BLaER1 treated with 17β-estradiol and CSF1 and Interleukin-3, amounts not matched to agents 10 nM and 100 nM (cell line): ENCODE data around the gene NDUFS7.
A peak's percentile ranks its signal among the peaks of the same experiment; 100 is the strongest.

Source experiments
- H3K27ac ChIP-seq, 11 experiments: shearing (Covaris generic); formaldehyde crosslinking; 2 replicates each; pipeline ENCODE4 v1.8.1; 2022
- H3K27me3 ChIP-seq, 11 experiments: shearing (Covaris generic); formaldehyde crosslinking; 2 replicates each; pipeline ENCODE4 v1.8.1; 2022
- H3K36me3 ChIP-seq, 11 experiments: shearing (Covaris generic); formaldehyde crosslinking; 2 replicates each; pipeline ENCODE4 v1.8.1; 2022
- H3K4me1 ChIP-seq, 10 experiments: shearing (Covaris generic); formaldehyde crosslinking; 2 replicates each; pipeline ENCODE4 v1.8.1; 2022
- H3K4me2 ChIP-seq, 11 experiments: shearing (Covaris generic); formaldehyde crosslinking; 2 replicates each; pipeline ENCODE4 v1.8.1; 2022
- H3K4me3 ChIP-seq, 10 experiments: shearing (Covaris generic); formaldehyde crosslinking; 2 replicates each; pipeline ENCODE4 v1.8.1; 2022
- H3K9ac ChIP-seq, 11 experiments: shearing (Covaris generic); formaldehyde crosslinking; 2 replicates each; pipeline ENCODE4 v1.8.1; 2022
- H3K9me3 ChIP-seq, 11 experiments: shearing (Covaris generic); formaldehyde crosslinking; replicated peaks in 1 of 11; 2 replicates each; pipeline ENCODE4 v1.8.1; 2022
- H4K20me1 ChIP-seq, 11 experiments: shearing (Covaris generic); formaldehyde crosslinking; 2 replicates each; pipeline ENCODE4 v1.8.1; 2022
- Cebpa-rat ChIP-seq, 11 experiments: shearing (Covaris generic); IDR thresholded peaks; 2 replicates each; pipeline ENCODE4 v1.8.1; 2022

NDUFS7 gene

GRCh38 chr19:1396768-1397679, 13.3 kb downstream of the NDUFS7 start:
- peak overlapping the region; percentile 59 to 84 (median 72) for H3K4me2 ChIP-seq

GRCh38 chr19:1397838-1398237, 14.1 kb downstream of the NDUFS7 start:
- peaks cover 7 to 73% (median 47%) of the 10 kb centered on the region in 11 experiments; a peak in 19 of 22 replicates for H4K20me1 ChIP-seq
- H3K4me1 ChIP-seq, result peaks cover 39 to 62% (median 51%) of the 10 kb centered on the region in 10 experiments
- peak overlapping the region in 9 of 11 experiments; percentile 44 to 79 (median 72); a peak in 11 of 22 replicates for H3K4me2 ChIP-seq
- H3K27me3 ChIP-seq, result no peaks in the 10 kb centered on the region
- H3K27ac ChIP-seq, result no peak overlapping the region
- H3K4me3 ChIP-seq, result no peak overlapping the region
- no peak for TF ChIP-seq Cebpa-rat (IDR thresholded peaks at IDR 0.05)
- peak overlapping the region in 1 of 11 experiments; percentile 19; a peak in 1 of 22 replicates for H3K9ac ChIP-seq
- H3K36me3 ChIP-seq, result peaks cover 7 to 47% (median 25%) of the 10 kb centered on the region in 11 experiments; a peak in 21 of 22 replicates
- H3K9me3 ChIP-seq, result no peaks in the 10 kb centered on the region

More at GRCh38 chr19:1396768-1397679, 13.3 kb downstream of the NDUFS7 start:
- H3K27ac ChIP-seq, result no peak overlapping the region
- peaks cover 15 to 55% (median 33%) of the 10 kb centered on the region in 11 experiments for H3K36me3 ChIP-seq
- peaks cover 31 to 54% (median 43%) of the 10 kb centered on the region in 10 experiments for H3K4me1 ChIP-seq
- no peak overlapping the region for H3K4me3 ChIP-seq
- H3K27me3 ChIP-seq, result no peaks in the 10 kb centered on the region
- H3K9ac ChIP-seq, result peak overlapping the region in 4 of 11 experiments; percentile 10 to 43 (median 15); a peak in 3 of 22 replicates
- no peak for TF ChIP-seq Cebpa-rat (IDR thresholded peaks at IDR 0.05)
- no peaks in the 10 kb centered on the region for H3K9me3 ChIP-seq
- H4K20me1 ChIP-seq, result peaks cover 7 to 74% (median 47%) of the 10 kb centered on the region in 11 experiments; a peak in 19 of 22 replicates

- peak overlapping the region in 1 of 11 experiments; percentile 1; a peak in 1 of 22 replicates for H3K9ac ChIP-seq
- TF ChIP-seq Cebpa-rat (IDR thresholded peaks at IDR 0.05), result no peak
- H3K27me3 ChIP-seq, result no peaks in the 10 kb centered on the region
- peaks cover 7 to 61% (median 46%) of the 10 kb centered on the region in 11 experiments; a peak in 19 of 22 replicates for H4K20me1 ChIP-seq
- H3K4me1 ChIP-seq, result peaks cover 47 to 73% (median 61%) of the 10 kb centered on the region in 10 experiments
- H3K36me3 ChIP-seq, result peaks cover 0 to 34% (median 13%) of the 10 kb centered on the region in 11 experiments; a peak in 15 of 22 replicates
- H3K27ac ChIP-seq, result no peak overlapping the region
- peak overlapping the region in 2 of 11 experiments; percentile 9 to 97; a peak in 1 of 22 replicates for H3K4me2 ChIP-seq
- H3K4me3 ChIP-seq, result no peak overlapping the region
- H3K9me3 ChIP-seq, result no peaks in the 10 kb centered on the region
Observed at GRCh38 chr19:1399079-1399478, 15.4 kb downstream of the NDUFS7 start.

GRCh38 chr19:1399745-1400144, 16.0 kb downstream of the NDUFS7 start:
- no peak overlapping the region for H3K27ac ChIP-seq
- H3K4me1 ChIP-seq, result peaks cover 54 to 79% (median 67%) of the 10 kb centered on the region in 10 experiments
- H3K36me3 ChIP-seq, result peaks cover 0 to 27% (median 9%) of the 10 kb centered on the region in 11 experiments; a peak in 11 of 22 replicates
- no peaks in the 10 kb centered on the region for H3K27me3 ChIP-seq
- H3K9ac ChIP-seq, result peak overlapping the region in 1 of 11 experiments; percentile 2; a peak in 1 of 22 replicates
- no peaks in the 10 kb centered on the region for H3K9me3 ChIP-seq
- no peak overlapping the region for H3K4me3 ChIP-seq
- peaks cover 7 to 58% (median 43%) of the 10 kb centered on the region in 11 experiments; a peak in 19 of 22 replicates for H4K20me1 ChIP-seq
- 0 out of 22 replicates have a peak overlapping the region, but pooled peaks of 2 of the 11 experiments have one; percentile 9 to 97 for H3K4me2 ChIP-seq
- no peak for TF ChIP-seq Cebpa-rat (IDR thresholded peaks at IDR 0.05)

GRCh38 chr19:1400281-1401137, 16.8 kb downstream of the NDUFS7 start:
- peak overlapping the region in 9 of 11 experiments; percentile 48 to 73 (median 62); a peak in 18 of 22 replicates for H3K27ac ChIP-seq
- peak overlapping the region; percentile 66 to 86 (median 79) for H3K9ac ChIP-seq
- H3K4me1 ChIP-seq, result peaks cover 58 to 79% (median 73%) of the 10 kb centered on the region in 10 experiments
- H3K9me3 ChIP-seq, result no peaks in the 10 kb centered on the region
- peaks cover 0 to 20% (median 1%) of the 10 kb centered on the region in 11 experiments; a peak in 7 of 22 replicates for H3K36me3 ChIP-seq
- peak overlapping the region; percentile 73 to 91 (median 81) for H3K4me3 ChIP-seq
- H3K27me3 ChIP-seq, result no peaks in the 10 kb centered on the region
- peak overlapping the region; percentile 93 to 100 (median 97) for H3K4me2 ChIP-seq
- TF ChIP-seq Cebpa-rat (IDR thresholded peaks at IDR 0.05), result no peak
- H4K20me1 ChIP-seq, result peaks cover 0 to 51% (median 35%) of the 10 kb centered on the region in 11 experiments; a peak in 18 of 22 replicates

- peak within 1 kb of the TSS in 9 of 11 experiments; percentile 48 to 73 (median 62); a peak in 18 of 22 replicates for H3K27ac ChIP-seq
- no peak for TF ChIP-seq Cebpa-rat (IDR thresholded peaks at IDR 0.05)
Observed at GRCh38 chr19:1401138-1401888, 17.6 kb downstream of the NDUFS7 start, which contains the start of gene GAMT. Gene GAMT (minus strand): TSS chr19:1401542. CDS start chr19:1401476, 66 bp downstream.

GRCh38 chr19:1401889-1402217, 18.1 kb downstream of the NDUFS7 start:
- no peaks in the 10 kb centered on the region for H3K27me3 ChIP-seq
- TF ChIP-seq Cebpa-rat (IDR thresholded peaks at IDR 0.05), result no peak
- H3K4me1 ChIP-seq, result peaks cover 58 to 79% (median 72%) of the 10 kb centered on the region in 10 experiments
- H4K20me1 ChIP-seq, result peaks cover 0 to 37% (median 22%) of the 10 kb centered on the region in 11 experiments; a peak in 13 of 22 replicates
- H3K4me2 ChIP-seq, result peak overlapping the region; percentile 93 to 100 (median 97)
- H3K9ac ChIP-seq, result peak overlapping the region; percentile 66 to 86 (median 79); a peak in 21 of 22 replicates
- peaks cover 0 to 17% (median 0%) of the 10 kb centered on the region in 11 experiments; a peak in 5 of 22 replicates for H3K36me3 ChIP-seq
- peak overlapping the region; percentile 73 to 91 (median 81) for H3K4me3 ChIP-seq
- peak overlapping the region in 6 of 11 experiments; percentile 48 to 73 (median 62); a peak in 6 of 22 replicates for H3K27ac ChIP-seq
- H3K9me3 ChIP-seq, result no peaks in the 10 kb centered on the region

More at GRCh38 chr19:1401138-1401888, 17.6 kb downstream of the NDUFS7 start, which contains the start of gene GAMT:
- Histone ChIP-seq H3K9ac (peak within 1 kb of the TSS; percentile 66 to 86 (median 79)), H3K36me3 (peaks cover 0 to 17% (median 0%) of the 10 kb centered on the region in 11 experiments; a peak in 5 of 22 replicates), H3K27me3 (no peaks in the 10 kb centered on the region), H3K9me3 (no peaks in the 10 kb centered on the region), H3K4me2 (peak within 1 kb of the TSS; percentile 93 to 100 (median 97)), H3K4me1 (peaks cover 58 to 79% (median 72%) of the 10 kb centered on the region in 10 experiments), H3K4me3 (peak within 1 kb of the TSS; percentile 73 to 91 (median 81)), H4K20me1 (peaks cover 0 to 43% (median 27%) of the 10 kb centered on the region in 11 experiments; a peak in 15 of 22 replicates)
